GM10266 (cell line): Measurements from ENCODE around the gene CLCN5.

ENCODE experiments used
- DNase-seq: peaks from one replicate; pipeline ENCODE4 v3.0.0; 2012; ENCODE audit errors: extremely low spot score
- CTCF ChIP-seq: IDR thresholded peaks from 2 replicates; pipeline ENCODE4 v1.5.1; 2012; ENCODE audit warnings: mild to moderate bottlenecking, low read depth; ENCODE audit not compliant: control insufficient read depth, insufficient read depth; ENCODE audit errors: missing control alignments

CLCN5 gene

GRCh38 chrX:50098241-50098640, 175.8 kb downstream of the CLCN5 start:
- no peak for DNase-seq
- no peak for TF ChIP-seq CTCF

- no peak for TF ChIP-seq CTCF
- no peak for DNase-seq
Measured at GRCh38 chrX:50098749-50099148, 176.4 kb downstream of the CLCN5 start.

GRCh38 chrX:50099331-50099730, 176.9 kb downstream of the CLCN5 start:
- no peak for DNase-seq
- TF ChIP-seq CTCF = no peak

- DNase-seq = no peak
- TF ChIP-seq CTCF = peak; percentile 26
Measured at GRCh38 chrX:50100188-50100587, 177.8 kb downstream of the CLCN5 start.

- no peak for DNase-seq
- no peak for TF ChIP-seq CTCF
Measured at GRCh38 chrX:50103176-50103575, 180.8 kb downstream of the CLCN5 start.

GRCh38 chrX:50103866-50104566, 181.6 kb downstream of the CLCN5 start:
- TF ChIP-seq CTCF = no peak
- DNase-seq = no peak

- TF ChIP-seq CTCF = no peak
- DNase-seq = no peak
Measured at GRCh38 chrX:50106051-50106675, 183.8 kb downstream of the CLCN5 start.
